GM12878 (cell line): ENCODE measurements around the gene MACF1. TPM values are rescaled to one million over a fixed set of nuclear protein-coding genes. Genes with fewer than 3 reads are reported as not detected.

ENCODE experiments used
- ATAC-seq: fragments of 200-7000 bp; cut with Tn5 transposase; 3 replicates; pipeline ENCODE4 v1.9.1; 2020; ENCODE audit warnings: mild to moderate bottlenecking, moderate library complexity
- BruUV-seq: library from RNA; stranded (reverse); fragments of 400-500 nt; replicated peaks from 2 replicates; lab custom pipeline; 2021; lab: Mats Ljungman, UMichigan
- CTCF ChIA-PET: fragments of 300-600 bp; sonication (Branson Sonifier 250); formaldehyde crosslinking; extraction: SDS; loops from one replicate; lab custom pipeline; 2021; ENCODE audit warnings: inconsistent platforms; lab: Yijun Ruan, JAX
- POLR2A ChIA-PET: fragments of 350-600 bp; formaldehyde crosslinking; extraction: SDS; loops from one replicate; lab custom pipeline; 2021; ENCODE audit warnings: inconsistent platforms; lab: Charles Lee
- RAD21 ChIA-PET: fragments of 300-600 bp; sonication (Branson Sonifier 250); formaldehyde crosslinking; loops from one replicate; lab custom pipeline; 2023; ENCODE audit warnings: antibody characterized with exemption; ENCODE audit not compliant: unreplicated experiment; lab: Charles Lee
- SMC1A ChIA-PET: fragments of 300-600 bp; sonication (Branson Sonifier 250); formaldehyde crosslinking; loops from one replicate; lab custom pipeline; 2023; ENCODE audit not compliant: unreplicated experiment, uncharacterized antibody; lab: Charles Lee
- DNase-seq: peaks from one replicate; pipeline ENCODE4 v3.0.0-alpha.2; 2011; ENCODE audit warnings: low read depth, low spot score
- FAIRE-seq: peaks from 3 replicates; lab custom pipeline; 2011; peaks lifted over from hg19 to GRCh38; lab: Jason Lieb, UNC
- H2AFZ ChIP-seq: 2 replicates; pipeline ENCODE4 v1.6.0; 2011; ENCODE audit warnings: low read depth, low read length, control low read depth; ENCODE audit not compliant: control insufficient read depth
- H3K27ac ChIP-seq: 2 replicates; pipeline ENCODE4 v1.5.1; 2011; ENCODE audit warnings: control low read depth; ENCODE audit not compliant: control insufficient read depth, insufficient read depth
- H3K27me3 ChIP-seq, 2 experiments: replicated peaks in 1 of 2; 2 replicates each; pipeline versions ENCODE4 v1.6.0 to v1.6.1; 2011; ENCODE audit warnings: low read length in 1 of 2; ENCODE audit not compliant: control insufficient read depth in 2 of 2, insufficient read depth in 2 of 2
- H3K36me3 ChIP-seq, 2 experiments: 2 replicates each; pipeline ENCODE4 v1.5.1; 2011; ENCODE audit warnings: low read length in 1 of 2; ENCODE audit not compliant: control insufficient read depth in 2 of 2, insufficient read depth in 2 of 2
- H3K4me1 ChIP-seq: 2 replicates; pipeline ENCODE4 v1.6.1; 2011; ENCODE audit warnings: mild to moderate bottlenecking, low read length, moderate library complexity, mixed read lengths; ENCODE audit not compliant: control insufficient read depth, insufficient read depth
- H3K4me2 ChIP-seq: 2 replicates; pipeline ENCODE4 v1.6.0; 2011; ENCODE audit warnings: control low read depth; ENCODE audit not compliant: control insufficient read depth, insufficient read depth
- H3K4me3 ChIP-seq: fragments of 200-600 bp; sonication (generic); 2 replicates; pipeline ENCODE4 v1.5.1; 2016
- H3K79me2 ChIP-seq: 2 replicates; pipeline ENCODE4 v1.6.0; 2011; ENCODE audit warnings: low read length; ENCODE audit not compliant: control insufficient read depth, insufficient read depth
- H3K9ac ChIP-seq: 2 replicates; pipeline ENCODE4 v1.8.0; 2011; ENCODE audit warnings: low read length, control low read depth, mixed read lengths; ENCODE audit not compliant: control insufficient read depth, insufficient read depth
- H3K9me3 ChIP-seq: replicated peaks from 3 replicates; pipeline ENCODE4 v1.5.1; 2011; ENCODE audit warnings: mild to moderate bottlenecking, low read length; ENCODE audit not compliant: control insufficient read depth, insufficient read depth
- H4K20me1 ChIP-seq: 2 replicates; pipeline ENCODE4 v1.6.0; 2011; ENCODE audit not compliant: control insufficient read depth, insufficient read depth
- CEBPZ ChIP-seq: fragments of 150-350 bp; IDR thresholded peaks from 2 replicates; pipeline ENCODE4 v1.6.1; 2016; ENCODE audit warnings: low read depth, low read length
- CHD2 ChIP-seq: IDR thresholded peaks from 2 replicates; pipeline ENCODE4 v1.6.1; 2011; ENCODE audit warnings: low read depth, low read length, improper control_type of control experiment, borderline replicate concordance
- FOS ChIP-seq: IDR thresholded peaks from 3 replicates; pipeline ENCODE4 v1.6.1; 2011; ENCODE audit warnings: borderline replicate concordance; ENCODE audit not compliant: insufficient read length; ENCODE audit errors: extremely low read depth
- FOXK2 ChIP-seq: fragments of 450-650 bp; IDR thresholded peaks from 2 replicates; pipeline ENCODE4 v1.6.1; 2017; ENCODE audit warnings: mild to moderate bottlenecking, moderate library complexity
- JUNB ChIP-seq: IDR thresholded peaks from 2 replicates; pipeline ENCODE4 v1.6.1; 2016; ENCODE audit warnings: antibody characterized with exemption, mild to moderate bottlenecking
- MLLT1 ChIP-seq: fragments of 450-650 bp; IDR thresholded peaks from 2 replicates; pipeline ENCODE4 v1.6.1; 2016; ENCODE audit warnings: mild to moderate bottlenecking
- NR2C2 ChIP-seq: IDR thresholded peaks from 2 replicates; pipeline ENCODE4 v1.6.1; 2011; ENCODE audit warnings: borderline replicate concordance, low read depth; ENCODE audit not compliant: control insufficient read depth, insufficient read length
- PAX5 ChIP-seq: IDR thresholded peaks from 2 replicates; pipeline ENCODE4 v1.6.1; 2011; ENCODE audit warnings: low read depth, low read length, borderline replicate concordance
- SMAD5 ChIP-seq: IDR thresholded peaks from 2 replicates; pipeline ENCODE4 v1.6.1; 2016; ENCODE audit warnings: antibody characterized with exemption, low read depth
- TCF7 ChIP-seq: IDR thresholded peaks from 2 replicates; pipeline ENCODE4 v1.6.1; 2014; ENCODE audit warnings: antibody characterized with exemption, borderline replicate concordance
- ZBED1 ChIP-seq: IDR thresholded peaks from 2 replicates; pipeline ENCODE4 v1.6.1; 2016; ENCODE audit warnings: borderline replicate concordance
- WGBS: methylation state at CpG from one replicate; pipeline ENCODE4 v1.1.6; 2016; ENCODE audit warnings: low lambda C conversion rate; ENCODE audit not compliant: insufficient replicate concordance, insufficient coverage; ENCODE audit errors: missing lambda C conversion rate; 5-methylcytosine and 5-hydroxymethylcytosine counted together
- in situ Hi-C: fragments of 300-500 bp; cut with MboI; formaldehyde crosslinking; loops from 9 replicates; pipeline ENCODE4 v1.14.3; 2018; ENCODE audit warnings: mixed read lengths
- intact Hi-C: fragments of 100-400 bp; cut with micrococcal nuclease; formaldehyde crosslinking; loops from one replicate; pipeline ENCODE4 v1.14.2; 2022; ENCODE audit not compliant: unreplicated experiment
- polyA plus RNA-seq, 11 experiments: library from polyadenylated mRNA; depleted of rRNA in 4 of 11; unstranded in 6 of 11; stranded (reverse) in 5 of 11; fragments of >200 nt; fragmentation: Nextera tagmentation in 4 of 11; fragmentation: Illumina TruSeq in 1 of 11; extraction: Ambion mirVana in 4 of 11; extraction: Trizol in 1 of 11; gene quantifications; 1 replicate in 1 of 11; 2 replicates in 10 of 11; pipeline versions ENCODE4 v1.2.1 to v1.2.3, GENCODE V29; 2011 to 2016; ENCODE audit warnings: inconsistent platforms in 2 of 11, missing spikeins in 2 of 11, low read depth in 1 of 11
- total RNA-seq, 4 experiments: library from RNA; depleted of rRNA in 3 of 4; stranded (reverse); fragments of >200 nt in 3 of 4; fragmentation: Illumina TruSeq in 1 of 4; extraction: Trizol in 1 of 4; gene quantifications; 2 replicates each; pipeline versions ENCODE4 v1.2.1 to v1.2.3, GENCODE V29; 2013 to 2021

Gene MACF1
- total and polyA plus RNA-seq, 10 of the 15 experiments (the other 5 are each of a cell fraction or from before 2014, with no cell fraction given) = 15.5 to 201 (median 76.9) TPM

- Histone ChIP-seq H3K27me3 (no peaks in the 10 kb centered on the region), H3K27ac (no peak overlapping the region), H3K79me2 (peaks cover 32% of the 10 kb centered on the region), H3K4me3 (no peak overlapping the region), H3K36me3 (peaks cover 0 to 7% of the 10 kb centered on the region in 2 experiments), H3K4me2 (no peak overlapping the region), H3K9me3 (no peaks in the 10 kb centered on the region), H3K4me1 (peaks cover 27% of the 10 kb centered on the region), H2AFZ (no peak overlapping the region), H4K20me1 (no peaks in the 10 kb centered on the region), H3K9ac (no peak overlapping the region)
- ATAC-seq (peak; percentile 31), FAIRE-seq (no peak), DNase-seq (no peak)
- WGBS = 6% methylated on average over 1 of the region's 1 CpG
- ChIA-PET RAD21 (interaction anchor here (0.7 to 0.9 kb wide), 2 partner anchors 143 to 203 kb away, joined by 3 read pairs; no protein-coding TSS in a partner anchor), SMC1A (interaction anchor here (0.7 to 2.4 kb wide), 6 partner anchors 10 to 145 kb away, joined by 3 to 6 read pairs (median 5); no protein-coding TSS in a partner anchor), POLR2A (interaction anchor here (1.1 to 1.5 kb wide), 2 partner anchors 12 to 32 kb away, joined by 3 read pairs; no protein-coding TSS in a partner anchor), CTCF (interaction anchor here (1.1 to 1.4 kb wide), 3 partner anchors 17 to 211 kb away, joined by 3 read pairs; no protein-coding TSS in a partner anchor)
- in situ Hi-C loops (no loop called here), intact Hi-C loops (no loop called here)
- TF ChIP-seq NR2C2 = no peak
- TF ChIP-seq JUNB = 0 out of 2 replicates have a peak, but pooled peaks have one; percentile 3
- BruUV-seq = no TSS peak
Observed at GRCh38 chr1:39395357-39395831, 190.9 kb downstream of the MACF1 start.

- no peak for TF ChIP-seq FOS
- TF ChIP-seq MLLT1 = no peak
- no peak for TF ChIP-seq CHD2
- no peak for TF ChIP-seq SMAD5
- no peak for TF ChIP-seq FOXK2
- TF ChIP-seq TCF7 = no peak
- no peak for TF ChIP-seq PAX5
- no peak for TF ChIP-seq ZBED1
- no peak for TF ChIP-seq CEBPZ
- no peak for ATAC-seq
- no peaks in the 10 kb centered on the region for H3K27me3 ChIP-seq
- DNase-seq = no peak
- ChIA-PET RAD21 (interaction anchor here (1.4 kb wide), 1 partner anchor 14 kb away, joined by 4 read pairs; no protein-coding TSS in a partner anchor), POLR2A (no interaction called here), CTCF (interaction anchor here (1.1 to 2.9 kb wide), 3 partner anchors 14 to 210 kb away, joined by 3 to 9 read pairs (median 3); no protein-coding TSS in a partner anchor), SMC1A (interaction anchor here (1.0 to 2.4 kb wide), 3 partner anchors 10 to 143 kb away, joined by 3 to 5 read pairs (median 5); no protein-coding TSS in a partner anchor)
- no peak overlapping the region for H3K4me2 ChIP-seq
- 70% methylated on average over 5 of the region's 5 CpGs for WGBS
- H3K4me1 ChIP-seq = peaks cover 27% of the 10 kb centered on the region
- H2AFZ ChIP-seq = no peak overlapping the region
- no peak overlapping the region for H3K27ac ChIP-seq
- in situ Hi-C loops (no loop called here), intact Hi-C loops (no loop called here)
- peaks cover 27% of the 10 kb centered on the region for H3K79me2 ChIP-seq
- H4K20me1 ChIP-seq = no peaks in the 10 kb centered on the region
- no peak overlapping the region for H3K4me3 ChIP-seq
- peaks cover 0 to 5% of the 10 kb centered on the region in 2 experiments; a peak in 3 of 4 replicates for H3K36me3 ChIP-seq
- H3K9me3 ChIP-seq = no peaks in the 10 kb centered on the region
- H3K9ac ChIP-seq = no peak overlapping the region
- FAIRE-seq = no peak
- no TSS peak for BruUV-seq
Observed at GRCh38 chr1:39396671-39397070, 192.2 kb downstream of the MACF1 start.
